ENCODE results near the gene PLA2G12A.
"Not testable (repeated sequence)": the region's sequence is repeated elsewhere in the genome, so short reads cannot be mapped to it uniquely, and the experiment has no call there.

PLA2G12A gene

DNA sequence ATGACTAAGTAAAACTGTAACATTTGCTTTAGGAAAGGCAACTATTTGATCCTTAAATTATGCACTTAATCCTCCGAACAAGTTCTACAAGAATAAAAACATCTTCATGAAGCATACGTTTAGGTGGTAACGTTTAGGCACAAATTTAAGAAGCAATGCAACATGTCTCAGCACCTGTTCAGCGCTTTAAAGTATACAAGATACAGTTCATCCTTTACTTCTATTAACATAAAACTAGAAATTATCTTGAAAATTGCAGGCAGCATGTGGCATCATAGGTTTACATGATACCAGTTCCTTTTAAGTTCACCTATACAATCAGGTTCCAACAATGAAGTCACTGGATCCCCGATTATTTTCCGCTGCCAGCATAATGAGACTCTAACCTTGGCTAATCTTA is 1.5 kb downstream of the PLA2G12A start:
- DNase-seq (ENCODE audit: low spot score) = no peak

DNA sequence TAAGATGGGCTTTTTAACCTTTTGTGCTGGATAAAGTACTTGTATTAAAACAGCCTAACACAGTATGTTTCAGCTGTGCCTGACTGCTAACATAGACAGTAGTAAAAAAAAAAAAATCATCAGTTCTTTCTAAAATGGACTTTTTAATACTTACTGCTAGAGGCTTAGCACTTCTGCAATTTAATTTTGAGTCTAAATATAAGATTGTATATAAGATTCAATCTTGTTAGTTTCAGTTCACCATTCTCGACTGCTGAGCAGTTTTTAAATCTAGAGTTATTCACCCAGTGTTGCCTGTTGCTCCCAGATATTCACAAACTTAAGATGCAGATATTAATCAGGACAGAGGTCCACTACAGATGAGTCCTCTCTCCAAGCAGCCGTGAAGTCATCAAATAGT is 6.8 kb downstream of the PLA2G12A start:
- DNase-seq (ENCODE audit: low spot score) = no peak

DNA sequence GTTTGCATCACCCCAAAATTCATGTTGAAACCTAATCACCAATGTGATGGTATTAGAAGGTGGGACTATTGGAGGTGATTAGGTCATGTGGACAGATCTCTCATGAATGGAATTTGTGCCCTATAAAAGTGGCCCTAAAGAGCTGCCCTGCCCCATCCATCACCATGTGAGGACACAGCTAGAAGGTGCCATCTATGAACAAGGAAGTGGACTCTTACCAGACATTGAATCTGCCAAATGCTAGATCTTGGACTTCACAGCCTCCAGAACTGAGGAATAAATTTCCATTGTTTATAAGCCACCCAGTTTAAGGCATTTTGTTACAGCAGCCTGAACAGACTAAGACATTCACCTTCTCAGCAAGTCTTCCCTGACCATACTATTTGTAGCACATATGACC is 7.5 kb downstream of the PLA2G12A start:
- DNase-seq (ENCODE audit: low spot score) = no peak

- no peak for DNase-seq (ENCODE audit: low spot score)
Measured at GRCh38 chr4:109721033-109721432, 8.8 kb downstream of the PLA2G12A start.

DNA sequence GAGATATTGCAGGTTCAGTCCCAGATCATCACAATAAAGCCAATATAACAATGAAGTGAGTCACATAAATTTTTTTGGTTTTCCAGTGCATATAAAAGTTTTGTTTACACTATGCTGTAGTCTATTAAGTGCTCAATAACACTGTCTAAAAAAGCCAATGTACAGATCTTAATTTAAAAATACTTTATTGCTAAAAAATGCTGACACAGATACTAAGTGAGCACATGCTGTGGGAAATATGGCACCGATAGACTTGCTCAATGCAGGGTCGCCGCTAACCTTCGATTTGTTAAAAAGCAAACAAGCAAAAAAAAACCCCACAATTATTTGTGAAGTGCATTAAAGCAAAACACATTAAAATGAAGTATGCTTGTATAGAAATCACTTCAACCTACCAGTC is 10.3 kb downstream of the PLA2G12A start:
- DNase-seq (ENCODE audit: low spot score) = no peak

DNA sequence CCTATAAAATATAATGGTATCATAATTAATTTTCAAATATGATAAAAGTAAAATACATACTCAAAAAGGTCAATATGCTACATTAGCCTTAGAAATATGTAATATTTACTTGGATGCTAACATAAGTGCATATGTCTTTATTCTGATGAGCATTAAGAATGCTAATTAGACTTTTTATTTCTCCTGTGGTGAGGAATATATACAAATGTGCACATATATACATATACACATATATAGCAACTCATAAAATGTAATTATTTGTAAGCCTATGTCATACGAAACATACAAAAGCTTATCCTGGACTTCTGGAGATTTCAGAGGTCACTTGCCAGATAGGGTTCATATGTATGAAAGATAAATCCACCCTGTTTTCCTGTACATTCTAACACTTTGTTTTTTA is 11.1 kb downstream of the PLA2G12A start:
- DNase-seq (ENCODE audit: low spot score) = no peak

DNA sequence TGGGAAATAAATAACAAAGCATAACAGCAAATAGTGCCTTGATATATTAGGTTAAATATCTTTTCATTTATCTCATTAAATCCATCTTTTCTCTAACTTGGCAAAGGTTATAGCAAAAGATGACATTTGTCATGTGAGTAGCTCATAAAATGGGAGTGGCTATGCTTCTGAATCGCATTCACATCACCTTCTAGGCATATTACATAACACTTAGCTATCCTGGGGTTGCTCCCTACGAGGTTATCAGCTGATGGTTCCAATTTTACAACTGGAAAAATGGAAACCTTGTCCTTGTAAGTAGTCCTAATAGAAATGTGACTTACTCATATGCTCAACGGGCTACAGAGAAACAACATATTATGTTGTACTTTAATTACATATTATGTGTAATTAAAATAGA is 16.4 kb downstream of the PLA2G12A start:
- DNase-seq (ENCODE audit: low spot score) = no peak

DNA sequence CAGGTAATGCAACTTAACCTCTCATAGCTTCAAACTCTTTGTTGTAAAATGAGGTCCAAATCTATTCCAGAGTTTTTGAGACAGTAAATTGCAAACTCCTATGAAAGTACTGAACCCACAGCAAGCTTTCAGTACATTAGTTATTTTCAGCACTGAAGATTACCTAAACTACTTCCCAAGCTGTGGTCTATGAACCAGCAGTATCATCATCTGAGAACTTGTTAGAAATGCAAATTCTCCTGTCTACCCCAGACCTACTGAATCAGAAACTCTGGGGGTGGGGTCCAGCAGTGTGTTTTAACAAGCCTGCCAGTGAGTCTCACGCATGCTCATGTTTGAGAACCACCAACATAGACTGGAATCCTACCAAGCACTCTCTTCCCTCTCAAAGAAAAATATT is 20.9 kb downstream of the PLA2G12A start:
- DNase-seq (ENCODE audit: low spot score) = no peak

DNA sequence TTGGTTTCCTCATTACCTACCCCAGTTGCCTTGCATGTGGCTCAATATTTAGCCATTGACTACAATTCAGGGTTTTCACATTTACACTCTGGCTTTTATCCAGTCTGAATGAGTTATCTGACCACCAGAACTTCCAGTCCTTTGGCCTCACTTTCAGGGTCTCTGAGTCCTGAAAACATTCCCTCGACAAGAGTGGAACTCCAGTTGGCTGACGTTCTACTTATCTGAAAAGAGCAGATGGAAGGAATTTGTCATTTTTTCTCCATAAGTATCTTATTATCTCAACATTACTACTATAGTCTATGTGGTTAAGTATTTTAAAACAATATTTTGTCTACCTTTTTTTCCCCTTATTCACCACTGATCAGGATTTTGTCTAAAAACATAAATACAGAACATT is 21.4 kb downstream of the PLA2G12A start:
- DNase-seq (ENCODE audit: low spot score) = no peak

- no peak for DNase-seq (ENCODE audit: low spot score)
Measured at GRCh38 chr4:109703664-109704361, 26.1 kb downstream of the PLA2G12A start.

DNA sequence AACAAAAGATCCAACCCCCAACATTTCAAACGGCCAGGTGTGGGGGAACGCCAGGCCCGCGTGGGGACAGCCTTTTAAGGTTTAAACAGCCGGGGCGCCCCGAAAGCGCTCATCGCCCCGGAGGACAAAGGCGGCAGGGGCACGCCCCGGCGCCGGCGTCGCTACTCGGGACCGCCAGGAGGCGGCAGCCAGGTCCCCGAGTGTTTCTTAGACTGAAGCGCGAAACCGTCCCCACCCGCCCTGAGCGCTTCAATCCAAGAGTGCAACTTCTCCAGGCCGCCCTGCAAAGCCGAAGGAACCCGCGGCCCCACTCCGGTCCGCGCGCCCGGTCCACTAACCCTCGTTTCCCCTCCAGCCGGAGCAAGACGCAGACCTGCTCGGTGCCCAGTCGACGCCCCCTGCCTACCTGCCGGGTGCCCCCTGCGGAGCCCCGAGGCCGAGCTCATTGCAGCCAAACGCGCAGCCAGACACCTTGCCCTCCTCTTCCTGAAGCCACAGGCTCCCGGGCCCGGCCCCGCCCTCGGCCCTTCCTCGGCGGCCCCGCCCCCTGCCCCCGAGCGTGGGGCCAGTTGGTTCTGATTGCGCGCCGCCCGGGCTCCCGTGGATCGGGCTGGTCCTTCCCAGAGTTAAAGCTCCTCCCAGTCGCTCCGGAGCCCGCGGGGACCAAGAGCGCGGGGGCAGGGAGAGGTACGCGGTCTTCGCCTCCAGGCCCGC is 26.8 kb downstream of the PLA2G12A start, which contains the start of gene CASP6:
CASP6 (minus strand) TSS at position 496 of the 714 bp plus-strand sequence; CDS start at position 446, 50 bp downstream.
- DNase-seq (ENCODE audit: low spot score) = peak; percentile 56

GRCh38 chr4:109701566-109702410 is 28.1 kb downstream of the PLA2G12A start:
- no peak for DNase-seq (ENCODE audit: low spot score)

DNA sequence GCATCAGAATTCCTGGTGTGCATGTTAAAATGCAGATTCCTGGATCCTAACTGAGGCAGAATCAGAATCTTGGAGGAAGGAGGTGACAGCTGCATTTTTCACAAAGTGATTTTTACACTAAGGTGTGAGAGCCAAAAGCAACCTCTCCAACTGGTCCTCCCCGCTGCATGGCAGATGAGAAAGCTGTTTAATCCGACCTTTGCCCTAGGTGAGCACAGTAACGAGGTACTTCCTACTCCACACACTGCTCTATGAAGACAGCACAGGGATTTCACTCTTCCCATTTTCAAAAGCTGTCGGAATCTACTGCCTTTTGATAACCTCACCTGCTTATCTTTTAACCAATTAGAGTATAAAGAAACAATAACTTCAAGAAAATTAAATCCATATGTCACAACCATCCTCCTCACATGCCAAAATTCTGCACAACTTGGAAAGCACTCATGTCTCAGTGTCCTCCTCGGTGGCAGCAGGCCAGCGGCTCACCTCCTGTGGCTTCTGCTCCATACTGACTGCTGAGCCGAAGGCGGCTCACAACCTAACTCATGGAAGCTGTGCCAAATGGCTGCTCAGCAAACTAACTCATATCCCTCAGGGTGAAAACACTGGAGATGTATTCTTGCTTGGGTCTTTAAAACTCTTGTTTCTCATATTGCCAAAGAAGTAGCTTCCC is 30.2 kb downstream of the PLA2G12A start:
- no peak for DNase-seq (ENCODE audit: low spot score)

DNA sequence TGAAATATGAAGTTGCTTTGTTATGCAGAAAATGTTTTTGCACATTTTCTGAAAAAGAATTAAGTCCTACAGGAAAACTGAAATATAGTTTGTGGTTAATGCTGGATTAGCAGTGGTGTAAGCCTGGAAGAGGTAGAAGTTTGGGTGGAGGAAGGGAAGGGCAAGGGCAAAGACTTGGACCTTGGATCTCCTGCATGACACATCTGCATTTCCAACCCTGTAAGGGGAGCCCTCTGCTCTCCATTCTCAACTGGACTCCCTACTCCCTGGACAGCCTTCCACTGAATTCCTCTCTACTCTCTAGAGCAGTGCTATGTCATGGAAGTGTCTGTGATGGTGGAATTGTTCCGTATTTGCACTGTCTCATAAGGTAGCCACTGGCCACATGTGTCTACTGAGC is 31.2 kb downstream of the PLA2G12A start:
- DNase-seq (ENCODE audit: low spot score) = no peak

- no peak for DNase-seq (ENCODE audit: low spot score)
Measured at GRCh38 chr4:109691411-109691920, 38.4 kb downstream of the PLA2G12A start.

- DNase-seq (ENCODE audit: low spot score) = no peak
Measured at GRCh38 chr4:109690690-109691410, 39.0 kb downstream of the PLA2G12A start.

- DNase-seq (ENCODE audit: low spot score) = no peak
Measured at GRCh38 chr4:109684727-109685126, 45.1 kb downstream of the PLA2G12A start.

GRCh38 chr4:109683621-109684253 is 46.1 kb downstream of the PLA2G12A start:
- no peak for DNase-seq (ENCODE audit: low spot score)

DNA sequence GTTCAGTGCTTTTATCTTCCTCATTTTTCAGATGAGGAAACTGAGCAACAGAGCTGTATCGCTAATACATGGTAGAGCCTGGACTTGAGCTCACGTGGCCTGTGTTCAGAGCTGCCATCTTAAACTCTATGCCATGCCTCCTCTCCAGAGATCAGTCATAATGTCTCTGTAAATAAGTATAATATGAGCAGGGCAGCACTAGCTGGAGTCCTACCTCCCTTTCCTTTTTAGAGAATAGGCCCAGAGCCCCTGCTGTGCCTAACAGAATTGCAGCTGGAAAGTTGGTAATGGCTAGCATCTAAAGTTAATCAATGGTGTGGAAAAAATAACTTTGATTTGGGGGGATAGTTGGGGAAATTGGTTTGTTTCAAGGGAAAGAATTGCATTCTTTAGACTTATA is 47.0 kb downstream of the PLA2G12A start:
- DNase-seq (ENCODE audit: low spot score) = no peak

DNA sequence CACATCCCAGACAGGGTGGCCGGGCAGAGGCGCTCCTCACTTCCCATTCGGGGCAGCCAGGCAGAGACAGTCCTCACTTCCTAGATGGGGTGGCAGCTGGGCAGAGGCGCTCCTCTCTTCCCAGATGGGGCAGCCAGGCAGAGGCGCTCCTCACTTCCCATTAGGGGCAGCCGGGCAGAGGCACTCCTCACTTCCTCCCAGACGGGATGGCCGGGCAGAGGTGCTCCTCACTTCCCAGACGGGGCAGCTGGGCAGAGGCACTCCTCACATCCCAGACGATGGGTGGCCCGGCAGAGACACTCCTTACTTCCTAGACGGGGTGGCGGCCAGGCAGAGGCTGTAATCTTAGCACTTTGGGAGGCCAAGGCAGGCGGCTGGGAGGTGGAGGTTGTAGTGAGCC is 50.9 kb downstream of the PLA2G12A start:
- DNase-seq (ENCODE audit: low spot score) = not testable (repeated sequence)

GRCh38 chr4:109678472-109678871 is 51.4 kb downstream of the PLA2G12A start:
- DNase-seq (ENCODE audit: low spot score) = not testable (repeated sequence)
